Tibial nerve (tissue), 3 donors: ENCODE measurements around the gene SLX4IP.
"Not testable (repeated sequence)": the region's sequence is repeated elsewhere in the genome, so short reads cannot be mapped to it uniquely, and the experiment has no call there.

Source experiments
- POLR2A ChIP-seq, 2 donors: fragments of 450-650 bp; IDR thresholded peaks; one replicate each; pipeline ENCODE4 v1.6.1; 2017; ENCODE audit warnings: antibody characterized with exemption in 2 of 2, mild to moderate bottlenecking in 2 of 2, moderate library complexity in 2 of 2
- TF ChIP-seq, protein P1 (sequence below), 5 experiments: fragments of 200-600 bp in 3 of 5; fragments of 450-650 bp in 2 of 5; sonication (generic) in 3 of 5; IDR thresholded peaks; one replicate each; pipeline ENCODE4 v1.5.1; 2016 to 2019; ENCODE audit warnings: antibody characterized with exemption in 5 of 5, mild to moderate bottlenecking in 3 of 5, moderate library complexity in 2 of 5

DNA sequence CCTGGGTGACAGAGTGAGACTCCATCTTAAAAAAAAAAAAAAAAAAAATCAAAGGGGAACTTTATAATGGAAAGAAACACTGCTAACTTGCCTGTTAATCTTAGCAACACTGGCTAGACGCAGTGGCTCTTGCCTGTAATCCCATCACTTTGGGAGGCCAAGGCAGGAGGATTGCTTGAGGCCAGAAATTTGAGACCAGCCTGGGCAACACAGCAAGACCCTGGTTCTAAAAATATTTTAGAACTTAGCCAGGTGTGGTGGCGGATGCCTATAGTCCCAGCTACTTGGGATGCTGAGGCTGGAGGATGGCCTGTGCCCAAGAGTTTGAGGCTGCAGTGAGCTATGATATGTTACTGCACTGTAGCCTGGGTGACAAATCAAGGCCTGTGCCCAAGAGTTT is 17.9 kb upstream of the SLX4IP start:
- not testable (repeated sequence) for TF ChIP-seq POLR2A (IDR thresholded peaks at IDR 0.05)
- TF ChIP-seq, protein P1, sequence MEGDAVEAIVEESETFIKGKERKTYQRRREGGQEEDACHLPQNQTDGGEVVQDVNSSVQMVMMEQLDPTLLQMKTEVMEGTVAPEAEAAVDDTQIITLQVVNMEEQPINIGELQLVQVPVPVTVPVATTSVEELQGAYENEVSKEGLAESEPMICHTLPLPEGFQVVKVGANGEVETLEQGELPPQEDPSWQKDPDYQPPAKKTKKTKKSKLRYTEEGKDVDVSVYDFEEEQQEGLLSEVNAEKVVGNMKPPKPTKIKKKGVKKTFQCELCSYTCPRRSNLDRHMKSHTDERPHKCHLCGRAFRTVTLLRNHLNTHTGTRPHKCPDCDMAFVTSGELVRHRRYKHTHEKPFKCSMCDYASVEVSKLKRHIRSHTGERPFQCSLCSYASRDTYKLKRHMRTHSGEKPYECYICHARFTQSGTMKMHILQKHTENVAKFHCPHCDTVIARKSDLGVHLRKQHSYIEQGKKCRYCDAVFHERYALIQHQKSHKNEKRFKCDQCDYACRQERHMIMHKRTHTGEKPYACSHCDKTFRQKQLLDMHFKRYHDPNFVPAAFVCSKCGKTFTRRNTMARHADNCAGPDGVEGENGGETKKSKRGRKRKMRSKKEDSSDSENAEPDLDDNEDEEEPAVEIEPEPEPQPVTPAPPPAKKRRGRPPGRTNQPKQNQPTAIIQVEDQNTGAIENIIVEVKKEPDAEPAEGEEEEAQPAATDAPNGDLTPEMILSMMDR (IDR thresholded peaks at IDR 0.05) = not testable (repeated sequence)
